K562 (cell line): ENCODE results near the gene DCTN2. TPM values are rescaled to one million over a fixed set of nuclear protein-coding genes. Genes with fewer than 3 reads are reported as not detected.

ENCODE experiments used
- BRD9 ChIP-seq: fragments of 450-650 bp; IDR thresholded peaks from 2 replicates; pipeline ENCODE4 v1.6.1; 2018; ENCODE audit warnings: low read depth; ENCODE audit not compliant: partially characterized antibody
- CHD4 ChIP-seq: fragments of 200-600 bp; sonication (generic); IDR thresholded peaks from 3 replicates; pipeline ENCODE4 v1.6.1; 2012; ENCODE audit warnings: low read depth, mild to moderate bottlenecking, mixed read lengths, low read length, inconsistent platforms; ENCODE audit not compliant: insufficient read depth, insufficient replicate concordance, poor library complexity, severe bottlenecking
- ETV1 ChIP-seq: fragments of 450-650 bp; conservative IDR thresholded peaks from 2 replicates; pipeline ENCODE4 v1.6.1; 2016; ENCODE audit warnings: missing genetic modification characterization, control low read depth, low read depth, missing compliant biosample characterization
- FOXK1 ChIP-seq: sonication (generic); formaldehyde crosslinking; IDR thresholded peaks from 2 replicates; pipeline ENCODE4 v1.8.0; 2022; ENCODE audit warnings: missing genetic modification reagents, mild to moderate bottlenecking, borderline replicate concordance
- FOXP4 ChIP-seq: sonication (generic); formaldehyde crosslinking; IDR thresholded peaks from 2 replicates; pipeline ENCODE4 v1.8.0; 2022; ENCODE audit warnings: mild to moderate bottlenecking, missing genetic modification reagents, borderline replicate concordance
- NFYB ChIP-seq: IDR thresholded peaks from 2 replicates; pipeline ENCODE4 v1.6.1; 2011; ENCODE audit warnings: mild to moderate bottlenecking, moderate library complexity; ENCODE audit not compliant: insufficient read length; ENCODE audit errors: extremely low read depth
- NR1H2 ChIP-seq: sonication (generic); formaldehyde crosslinking; IDR thresholded peaks from 2 replicates; pipeline ENCODE4 v1.4.0; 2020; ENCODE audit warnings: mild to moderate bottlenecking, missing genetic modification reagents
- SIN3B ChIP-seq: fragments of 450-650 bp; IDR thresholded peaks from 2 replicates; pipeline ENCODE4 v1.6.1; 2017; ENCODE audit warnings: low read depth, mild to moderate bottlenecking, moderate library complexity
- STAT6 ChIP-seq: sonication (generic); formaldehyde crosslinking; IDR thresholded peaks from 2 replicates; pipeline ENCODE4 v1.8.1; 2023; ENCODE audit warnings: mild to moderate bottlenecking, missing genetic modification reagents
- TRIM28 ChIP-seq: fragments of 450-650 bp; IDR thresholded peaks from 2 replicates; pipeline ENCODE4 v1.6.1; 2017
- YY1 ChIP-seq, 3 experiments: IDR thresholded peaks; 2 replicates each; pipeline ENCODE4 v1.6.1; 2011; ENCODE audit warnings: low read length in 2 of 3, mild to moderate bottlenecking in 2 of 3, moderate library complexity in 2 of 3, borderline replicate concordance in 1 of 3, control low read depth in 1 of 3, low read depth in 1 of 3; ENCODE audit not compliant: insufficient read depth in 3 of 3, insufficient replicate concordance in 2 of 3, control insufficient read depth in 1 of 3, insufficient read length in 1 of 3; ENCODE audit errors: extremely low read depth in 1 of 3
- ZBTB11 ChIP-seq, 3 experiments: fragments of 200-800 bp in 1 of 3; fragments of 250-450 bp in 1 of 3; fragments of 450-650 bp in 1 of 3; sonication (Bioruptor Pico) in 1 of 3; sonication (Bioruptor generic) in 1 of 3; formaldehyde crosslinking in 1 of 3; IDR thresholded peaks; 2 replicates each; pipeline versions ENCODE4 v1.6.1 to v1.8.0; 2016 to 2022; ENCODE audit warnings: mild to moderate bottlenecking in 2 of 3, missing genetic modification characterization in 2 of 3, missing compliant biosample characterization in 1 of 3, moderate library complexity in 1 of 3
- ZKSCAN8 ChIP-seq: fragments of 200-800 bp; sonication (Bioruptor generic); IDR thresholded peaks from 2 replicates; pipeline ENCODE4 v1.6.1; 2016; ENCODE audit warnings: missing genetic modification characterization, missing compliant biosample characterization
- ZNF280B ChIP-seq: fragments of 250-450 bp; sonication (Bioruptor Pico); IDR thresholded peaks from 2 replicates; pipeline ENCODE4 v1.5.1; 2021; ENCODE audit warnings: mild to moderate bottlenecking
- ZNF655 ChIP-seq: fragments of 250-450 bp; sonication (Bioruptor Pico); IDR thresholded peaks from 2 replicates; pipeline ENCODE4 v1.5.0; 2021
- polyA plus RNA-seq, 8 experiments: library from polyadenylated mRNA; depleted of rRNA in 4 of 8; stranded (reverse) in 5 of 8; unstranded in 3 of 8; fragments of >200 nt; fragmentation: Nextera tagmentation in 2 of 8; fragmentation: Illumina TruSeq in 1 of 8; extraction: Ambion mirVana in 2 of 8; extraction: Trizol in 1 of 8; gene quantifications; 2 replicates each; pipeline versions ENCODE4 v1.2.1 to v1.2.3, GENCODE V29; 2011 to 2014; ENCODE audit warnings: inconsistent platforms in 1 of 8, missing spikeins in 1 of 8
- total RNA-seq, 7 experiments: library from RNA; depleted of rRNA in 6 of 7; stranded (reverse); fragments of >200 nt in 6 of 7; fragmentation: Illumina TruSeq in 2 of 7; extraction: Trizol in 2 of 7; gene quantifications; 2 replicates each; pipeline versions ENCODE4 v1.2.1 to v1.2.3, GENCODE V29; 2011 to 2021; ENCODE audit warnings: low replicate concordance in 1 of 7

The DCTN2 gene
- total and polyA plus RNA-seq, 9 of the 15 experiments (the other 6 are each of a cell fraction or from before 2014, with no cell fraction given) = 43.6 to 270 (median 125) TPM

GRCh38 chr12:57552306-57552651, 5.3 kb upstream of the DCTN2 start (continued):
- no peak for TF ChIP-seq FOXP4 (CRISPR knock-in tag)
- no peak for TF ChIP-seq NFYB
- TF ChIP-seq TRIM28 = no peak
- TF ChIP-seq ZNF280B (CRISPR knock-in tag) = no peak
- TF ChIP-seq NR1H2 = no peak
- TF ChIP-seq YY1 (IDR thresholded peaks at IDR 0.05; ENCODE audit: borderline replicate concordance in 1 of 3, control insufficient read depth in 1 of 3, extremely low read depth in 1 of 3, insufficient read depth in 3 of 3, insufficient read length in 1 of 3, insufficient replicate concordance in 2 of 3, low read depth in 1 of 3, low read length in 2 of 3) = peak in 1 of 3 experiments; percentile 90
- peak in 1 of 3 experiments; percentile 45; a peak in 1 of 6 replicates for TF ChIP-seq ZBTB11 (CRISPR knock-in tag; IDR thresholded peaks at IDR 0.05)
- no peak for TF ChIP-seq SIN3B
- no peak for TF ChIP-seq BRD9
- TF ChIP-seq STAT6 (CRISPR knock-in tag) = no peak
- TF ChIP-seq CHD4 = peak; percentile 66
- no peak for TF ChIP-seq FOXK1
- TF ChIP-seq ETV1 (tag) = no peak
- TF ChIP-seq ZKSCAN8 = no peak
- TF ChIP-seq ZNF655 (CRISPR knock-in tag) = no peak
